Upper lobe of left lung (tissue), 6 donors: ENCODE measurements around the gene ADPRS. TPM values are rescaled to one million over a fixed set of nuclear protein-coding genes. Genes with fewer than 3 reads are reported as not detected.

Experiments
- ATAC-seq, 2 donors: fragments of 200-7000 bp; cut with Tn5 transposase; one replicate each; pipeline ENCODE4 v1.9.1; 2022; ENCODE audit warnings: mild to moderate bottlenecking in 2 of 2, moderate library complexity in 2 of 2; ENCODE audit not compliant: low FRiP score in 2 of 2
- DNase-seq, 2 donors: peaks; one replicate each; pipeline ENCODE4 v3.0.0-alpha.2; 2019 to 2020
- H3K27ac ChIP-seq, 4 donors: fragments of 200-600 bp; sonication (generic); one replicate each; pipeline ENCODE4 v1.5.1; 2016 to 2019
- H3K27me3 ChIP-seq, 4 donors: fragments of 200-600 bp; sonication (generic); one replicate each; pipeline ENCODE4 v1.5.1; 2017 to 2019
- H3K36me3 ChIP-seq, 4 donors: fragments of 200-600 bp; sonication (generic); one replicate each; pipeline ENCODE4 v1.5.1; 2016 to 2019
- H3K4me1 ChIP-seq, 4 donors: fragments of 200-600 bp; sonication (generic); one replicate each; pipeline ENCODE4 v1.5.1; 2018 to 2019
- H3K4me3 ChIP-seq, 4 donors: fragments of 200-600 bp; sonication (generic); one replicate each; pipeline ENCODE4 v1.5.1; 2017 to 2019; ENCODE audit warnings: mild to moderate bottlenecking in 2 of 4, moderate library complexity in 1 of 4
- H3K9me3 ChIP-seq, 4 donors: fragments of 200-600 bp; sonication (generic); one replicate each; pipeline ENCODE4 v1.5.1; 2018 to 2019
- EP300 ChIP-seq, 4 donors: sonication (generic); formaldehyde crosslinking; IDR thresholded peaks; one replicate each; pipeline ENCODE4 v1.5.1; 2017; ENCODE audit warnings: antibody characterized with exemption in 4 of 4, control low read depth in 2 of 4
- POLR2A ChIP-seq, 4 donors: fragments of 450-650 bp; IDR thresholded peaks; one replicate each; pipeline ENCODE4 v1.5.1; 2016 to 2017; ENCODE audit warnings: antibody characterized with exemption in 4 of 4, mild to moderate bottlenecking in 2 of 4
- POLR2AphosphoS5 ChIP-seq, 2 donors: sonication (generic); formaldehyde crosslinking; IDR thresholded peaks; one replicate each; pipeline ENCODE4 v1.5.1; 2017; ENCODE audit warnings: antibody characterized with exemption in 2 of 2
- WGBS, 2 donors: methylation state at CpG; one replicate each; pipeline ENCODE4 v1.1.5; 2017 to 2018; 5-methylcytosine and 5-hydroxymethylcytosine counted together
- total RNA-seq, 6 donors: library from RNA; depleted of rRNA in 4 of 6; stranded (reverse); fragments of >200 nt in 4 of 6; gene quantifications; one replicate each; pipeline versions ENCODE4 v1.1.0 to v1.2.1, GENCODE V29; 2016 to 2021
- TF ChIP-seq, protein P1 (sequence below), 6 experiments: fragments of 450-650 bp in 4 of 6; fragments of 200-600 bp in 2 of 6; sonication (generic) in 2 of 6; IDR thresholded peaks; one replicate each; pipeline ENCODE4 v1.5.1; 2016 to 2019; ENCODE audit warnings: antibody characterized with exemption in 6 of 6
- donor health status: DM: no; HTN: no; CAD: no; lungs with moderate emphysema.
- donor health status: DM: no; HTN: yes; CAD: no; lungs with severe emphysema.

ADPRS gene
- total RNA-seq, 6 donors from 2014 or later = 29.3 to 60.0 (median 45.8) TPM

DNA sequence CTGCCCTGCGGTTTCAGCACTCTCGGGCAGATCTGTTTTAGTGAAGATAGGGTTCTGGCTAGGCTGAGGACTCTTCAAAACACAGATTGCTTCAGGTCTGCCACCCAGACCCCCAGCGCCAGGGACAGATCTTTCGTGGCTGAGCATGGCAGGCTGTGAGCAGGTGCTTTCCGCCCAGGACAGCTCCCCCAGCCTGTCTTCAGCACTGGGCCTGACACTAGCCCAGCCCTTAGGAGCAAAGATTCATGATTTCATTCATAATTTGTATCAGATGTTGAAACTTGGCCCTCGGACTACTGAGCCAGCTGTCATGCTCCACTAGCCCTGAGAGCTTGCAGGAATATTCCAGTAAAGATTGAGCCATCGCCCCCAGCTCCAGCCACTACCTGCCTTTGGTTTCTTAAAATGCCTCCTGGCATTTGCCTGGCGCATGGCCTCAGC lies 5.9 kb downstream of the ADPRS start:
- H3K4me3 ChIP-seq = no peak overlapping the region
- no peak for DNase-seq
- H3K27me3 ChIP-seq = no peaks in the 10 kb centered on the region
- H3K27ac ChIP-seq = peak overlapping the region in 2 of 4 donors; percentile 4 to 45
- peaks cover 15 to 55% (median 40%) of the 10 kb centered on the region in 4 donors for H3K36me3 ChIP-seq
- 89 to 91% methylated on average over 6 to 8 of the region's 8 CpGs for WGBS, 2 donors
- TF ChIP-seq POLR2AphosphoS5 (IDR thresholded peaks at IDR 0.05) (no peak), POLR2A (IDR thresholded peaks at IDR 0.05) (no peak), EP300 (IDR thresholded peaks at IDR 0.05) (no peak)
- TF ChIP-seq, protein P1, sequence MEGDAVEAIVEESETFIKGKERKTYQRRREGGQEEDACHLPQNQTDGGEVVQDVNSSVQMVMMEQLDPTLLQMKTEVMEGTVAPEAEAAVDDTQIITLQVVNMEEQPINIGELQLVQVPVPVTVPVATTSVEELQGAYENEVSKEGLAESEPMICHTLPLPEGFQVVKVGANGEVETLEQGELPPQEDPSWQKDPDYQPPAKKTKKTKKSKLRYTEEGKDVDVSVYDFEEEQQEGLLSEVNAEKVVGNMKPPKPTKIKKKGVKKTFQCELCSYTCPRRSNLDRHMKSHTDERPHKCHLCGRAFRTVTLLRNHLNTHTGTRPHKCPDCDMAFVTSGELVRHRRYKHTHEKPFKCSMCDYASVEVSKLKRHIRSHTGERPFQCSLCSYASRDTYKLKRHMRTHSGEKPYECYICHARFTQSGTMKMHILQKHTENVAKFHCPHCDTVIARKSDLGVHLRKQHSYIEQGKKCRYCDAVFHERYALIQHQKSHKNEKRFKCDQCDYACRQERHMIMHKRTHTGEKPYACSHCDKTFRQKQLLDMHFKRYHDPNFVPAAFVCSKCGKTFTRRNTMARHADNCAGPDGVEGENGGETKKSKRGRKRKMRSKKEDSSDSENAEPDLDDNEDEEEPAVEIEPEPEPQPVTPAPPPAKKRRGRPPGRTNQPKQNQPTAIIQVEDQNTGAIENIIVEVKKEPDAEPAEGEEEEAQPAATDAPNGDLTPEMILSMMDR (IDR thresholded peaks at IDR 0.05) = no peak
- peak in 1 of 2 donors; percentile 47 for ATAC-seq
- peaks cover 23 to 49% (median 30%) of the 10 kb centered on the region in 4 donors for H3K4me1 ChIP-seq
- no peaks in the 10 kb centered on the region for H3K9me3 ChIP-seq

DNA sequence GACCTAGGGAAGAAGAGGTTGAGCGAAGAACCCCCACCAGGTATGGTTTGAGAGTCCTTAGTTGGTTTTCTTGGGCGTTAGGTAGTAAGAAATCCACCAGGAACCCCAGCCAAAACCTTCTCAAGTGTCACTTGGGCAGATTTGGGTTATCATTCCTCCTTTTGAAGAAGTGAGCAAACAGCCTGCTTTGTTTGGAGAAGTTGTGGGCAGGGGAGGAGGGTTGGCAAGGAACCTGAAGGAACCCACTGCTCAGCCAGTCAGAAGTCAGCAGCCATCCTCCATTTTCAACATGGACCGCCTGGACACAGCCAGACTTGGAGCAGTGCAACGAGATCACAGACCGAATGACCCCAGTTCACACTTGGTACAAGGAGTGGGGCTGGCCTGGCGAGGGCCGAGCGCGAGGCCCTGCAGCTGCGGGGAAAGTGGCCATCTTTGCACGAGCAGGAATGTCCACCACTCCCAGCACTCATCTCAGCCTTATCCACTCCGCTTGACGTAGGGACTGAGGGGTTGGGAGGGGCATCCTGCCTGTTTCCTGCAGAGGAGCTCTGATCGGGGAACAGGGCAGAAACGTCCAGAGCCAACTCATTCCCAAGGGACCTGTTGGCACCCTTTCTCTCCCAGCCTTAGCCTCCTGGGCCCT lies 7.2 kb downstream of the ADPRS start:
- Histone ChIP-seq H3K36me3 (peaks cover 15 to 51% (median 40%) of the 10 kb centered on the region in 4 donors), H3K4me1 (peaks cover 10 to 48% (median 28%) of the 10 kb centered on the region in 4 donors), H3K4me3 (peak overlapping the region in 1 of 4 donors; percentile 10), H3K9me3 (no peaks in the 10 kb centered on the region), H3K27ac (peak overlapping the region; percentile 45 to 78 (median 64)), H3K27me3 (no peaks in the 10 kb centered on the region)
- DNase-seq = peak; percentile 56 to 86
- ATAC-seq = peak; percentile 35 to 76
- no peak for TF ChIP-seq POLR2AphosphoS5 (IDR thresholded peaks at IDR 0.05)
- no peak for TF ChIP-seq EP300 (IDR thresholded peaks at IDR 0.05)
- TF ChIP-seq, protein P1 (IDR thresholded peaks at IDR 0.05) = no peak
- TF ChIP-seq POLR2A (IDR thresholded peaks at IDR 0.05) = no peak
- 46 to 70% methylated on average over 9 to 14 of the region's 15 CpGs for WGBS, 2 donors

DNA sequence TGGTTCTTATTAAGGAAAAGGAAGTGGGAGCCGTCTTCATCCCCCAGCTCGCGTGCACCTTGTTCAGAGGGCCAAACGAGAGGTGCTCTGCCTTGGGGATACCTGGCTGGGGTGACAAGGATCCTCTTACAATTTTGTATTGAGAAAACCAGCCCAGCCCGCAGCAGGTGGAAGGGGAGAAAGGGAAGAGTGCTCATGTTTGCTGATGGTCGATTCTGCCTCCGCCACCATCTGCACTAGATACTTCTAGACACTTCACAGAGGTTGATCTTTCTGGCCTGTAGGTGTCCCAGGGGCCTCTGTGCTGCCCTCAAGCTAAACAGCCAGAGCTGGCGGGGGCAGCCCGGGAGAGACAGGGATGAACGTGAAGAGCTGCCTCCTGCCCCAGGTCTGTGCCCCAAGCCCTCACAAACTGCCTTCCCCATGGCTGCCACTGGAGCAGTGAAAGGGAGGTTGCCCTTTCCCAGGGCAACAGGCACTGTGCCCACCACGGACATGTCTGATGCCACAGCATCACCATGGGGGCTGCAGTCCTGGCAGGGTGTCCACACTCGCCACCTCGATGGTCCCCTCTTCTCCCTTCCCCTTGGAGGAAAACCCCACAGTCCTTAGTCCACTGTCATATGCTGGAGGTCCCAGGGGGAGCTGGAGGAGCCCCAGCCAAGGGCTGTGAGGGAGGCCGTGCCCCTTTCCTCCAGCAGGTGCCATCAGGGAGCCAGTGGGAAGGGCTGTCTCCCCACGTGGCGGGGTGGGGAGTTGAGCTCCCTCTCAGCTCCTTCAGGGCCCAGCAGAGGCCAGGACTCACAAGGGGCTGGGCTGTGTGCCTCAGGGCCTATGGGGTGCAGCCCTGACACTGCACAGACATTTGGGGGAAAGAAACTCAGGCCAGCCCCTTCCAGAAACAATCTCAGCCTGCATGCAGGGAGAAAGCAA lies 8.1 kb downstream of the ADPRS start:
- no peaks in the 10 kb centered on the region for H3K9me3 ChIP-seq
- H3K4me1 ChIP-seq = peaks cover 7 to 43% (median 27%) of the 10 kb centered on the region in 4 donors
- H3K36me3 ChIP-seq = peaks cover 15 to 42% (median 33%) of the 10 kb centered on the region in 4 donors
- H3K4me3 ChIP-seq = no peak overlapping the region
- H3K27ac ChIP-seq = peak overlapping the region; percentile 45 to 78 (median 64)
- DNase-seq (no peak), ATAC-seq (no peak)
- TF ChIP-seq POLR2A (IDR thresholded peaks at IDR 0.05) = no peak
- TF ChIP-seq EP300 (IDR thresholded peaks at IDR 0.05) = no peak
- TF ChIP-seq, protein P1 (IDR thresholded peaks at IDR 0.05) = peak in 1 of 6 experiments; percentile 21
- 64 to 65% methylated on average over 9 to 15 of the region's 16 CpGs for WGBS, 2 donors
- no peaks in the 10 kb centered on the region for H3K27me3 ChIP-seq

DNA sequence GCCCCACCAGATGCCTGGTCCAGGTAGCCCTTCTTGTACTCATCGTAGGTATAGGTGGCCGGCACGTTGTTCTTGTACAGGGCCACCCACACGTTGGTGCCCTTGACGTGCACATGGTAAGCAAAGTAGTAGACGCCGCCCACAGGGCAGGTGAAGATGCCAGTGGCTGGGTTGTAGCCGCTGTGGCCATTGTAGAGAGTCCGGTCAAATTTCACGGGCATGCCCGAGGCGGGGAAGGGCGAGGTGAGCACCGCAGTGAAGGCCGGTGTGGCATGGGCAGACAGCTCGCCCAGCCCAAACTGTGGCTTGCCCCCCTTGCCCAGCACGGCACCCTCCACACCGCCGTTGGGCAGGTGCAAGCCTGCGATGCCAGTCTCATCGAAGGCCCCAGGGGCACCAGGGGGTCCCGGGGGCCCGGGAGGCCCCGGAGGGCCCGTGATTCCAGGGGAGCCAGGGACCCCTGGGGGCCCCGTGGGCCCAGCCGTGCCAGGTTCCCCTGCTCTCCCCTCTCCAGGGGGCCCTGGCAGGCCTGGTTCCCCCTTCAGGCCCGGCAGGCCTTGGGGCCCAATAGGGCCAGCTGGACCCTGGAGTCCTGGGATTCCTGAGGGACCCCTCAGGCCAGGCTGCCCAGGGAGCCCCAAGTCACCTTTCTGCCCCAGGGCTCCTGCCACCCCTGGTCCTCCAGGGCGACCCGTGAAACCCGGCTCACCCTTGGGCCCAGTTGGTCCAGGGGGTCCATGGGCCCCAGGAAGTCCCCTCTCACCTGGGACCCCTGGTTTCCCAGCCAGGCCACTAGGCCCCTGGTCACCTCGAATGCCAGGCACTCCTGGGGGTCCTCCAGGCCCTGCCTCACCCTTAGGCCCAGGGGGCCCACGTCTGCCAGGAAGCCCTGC lies 9.2 kb downstream of the ADPRS start:
- WGBS, 2 donors = 92 to 94% methylated on average over 4 to 33 of the region's 33 CpGs
- H3K9me3 ChIP-seq = no peaks in the 10 kb centered on the region
- DNase-seq = peak in 1 of 2 donors; percentile 73
- H3K36me3 ChIP-seq = peaks cover 12 to 30% (median 21%) of the 10 kb centered on the region in 4 donors
- no peak for ATAC-seq
- H3K4me1 ChIP-seq = peaks cover 7 to 41% (median 27%) of the 10 kb centered on the region in 4 donors
- TF ChIP-seq POLR2AphosphoS5 (IDR thresholded peaks at IDR 0.05) = no peak
- no peak for TF ChIP-seq POLR2A (IDR thresholded peaks at IDR 0.05)
- TF ChIP-seq, protein P1 (IDR thresholded peaks at IDR 0.05) = no peak
- TF ChIP-seq EP300 (IDR thresholded peaks at IDR 0.05) = no peak
- H3K27ac ChIP-seq = no peak overlapping the region
- H3K4me3 ChIP-seq = no peak overlapping the region
- no peaks in the 10 kb centered on the region for H3K27me3 ChIP-seq
